Right renal pelvis (tissue), 4 donors: Measurements from ENCODE around the gene SETD2. TPM values are rescaled to one million over a fixed set of nuclear protein-coding genes. Genes with fewer than 3 reads are reported as not detected.
"Not testable (repeated sequence)": the region's sequence is repeated elsewhere in the genome, so short reads cannot be mapped to it uniquely, and the experiment has no call there.

Source experiments
- DNase-seq, 4 donors: peaks; one replicate each; pipeline ENCODE4 v3.0.0-alpha.2; 2013; ENCODE audit warnings: low read depth in 4 of 4, low spot score in 3 of 4, missing footprints in 1 of 4
- polyA plus RNA-seq, 4 donors: library from polyadenylated mRNA; unstranded; fragments of 120-200 nt; gene quantifications; one replicate each; pipeline ENCODE4 v1.2.1, GENCODE V29; 2013; ENCODE audit not compliant: insufficient read length in 4 of 4

The SETD2 gene
- polyA plus RNA-seq, 4 donors: 63.2 to 70.6 (median 69.1) TPM

DNA sequence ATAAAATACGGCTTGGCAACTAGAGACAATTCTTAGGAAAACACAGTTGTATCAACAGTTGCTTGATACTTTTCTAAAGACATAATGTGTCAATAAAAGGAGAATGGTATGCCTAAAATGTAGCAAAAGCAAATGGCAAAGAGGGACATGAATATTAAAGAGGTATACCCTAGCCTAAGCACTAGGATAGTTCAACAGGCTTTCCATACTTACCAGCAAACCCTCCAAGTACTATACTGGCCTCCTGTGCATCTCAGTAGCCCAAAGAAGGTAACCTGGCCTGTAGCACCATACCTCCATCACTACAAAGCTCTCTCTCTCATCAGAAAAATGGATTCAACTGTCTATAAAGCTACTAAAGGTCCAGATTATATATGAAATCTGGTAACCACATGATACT is 7.5 kb downstream of the SETD2 start:
- DNase-seq: no peak

GRCh38 chr3:47152578-47152977 is 11.3 kb downstream of the SETD2 start:
- DNase-seq: no peak

- DNase-seq: no peak
Measured at GRCh38 chr3:47151836-47152235, 12.1 kb downstream of the SETD2 start.

GRCh38 chr3:47149339-47149933 is 14.5 kb downstream of the SETD2 start:
- no peak for DNase-seq

- DNase-seq: no peak
Measured at GRCh38 chr3:47145272-47145671, 18.6 kb downstream of the SETD2 start.

GRCh38 chr3:47143068-47143467 is 20.8 kb downstream of the SETD2 start:
- DNase-seq: no peak

GRCh38 chr3:47142536-47142935 is 21.4 kb downstream of the SETD2 start:
- not testable (repeated sequence) for DNase-seq

GRCh38 chr3:47140973-47141461 is 22.9 kb downstream of the SETD2 start:
- DNase-seq: not testable (repeated sequence)

- not testable (repeated sequence) for DNase-seq
Measured at GRCh38 chr3:47140553-47140952, 23.4 kb downstream of the SETD2 start.

DNA sequence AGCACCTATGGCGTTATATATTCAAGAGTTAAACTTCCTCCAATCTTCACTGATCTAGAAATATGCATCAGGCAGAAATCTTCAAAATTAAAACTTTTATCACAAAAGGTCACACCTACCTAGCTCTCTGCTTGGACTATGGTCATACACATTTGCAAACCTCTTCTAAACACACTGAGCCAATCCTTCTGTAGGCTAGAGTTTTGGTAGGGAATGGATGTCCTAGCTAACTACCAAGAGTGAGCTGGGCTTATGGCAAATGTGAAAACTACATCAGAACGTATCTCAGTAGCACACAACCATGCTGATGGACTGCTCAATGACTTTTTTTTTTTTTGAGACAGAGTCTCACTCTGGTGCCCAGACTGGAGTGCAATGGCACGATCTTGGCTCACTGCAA is 29.6 kb downstream of the SETD2 start:
- DNase-seq: no peak

GRCh38 chr3:47133641-47134040 is 30.3 kb downstream of the SETD2 start:
- no peak for DNase-seq

GRCh38 chr3:47130557-47130956 is 33.4 kb downstream of the SETD2 start:
- DNase-seq: no peak

- DNase-seq: no peak
Measured at GRCh38 chr3:47128137-47128536, 35.8 kb downstream of the SETD2 start.

- no peak for DNase-seq
Measured at GRCh38 chr3:47123857-47124256, 40.1 kb downstream of the SETD2 start.

DNA sequence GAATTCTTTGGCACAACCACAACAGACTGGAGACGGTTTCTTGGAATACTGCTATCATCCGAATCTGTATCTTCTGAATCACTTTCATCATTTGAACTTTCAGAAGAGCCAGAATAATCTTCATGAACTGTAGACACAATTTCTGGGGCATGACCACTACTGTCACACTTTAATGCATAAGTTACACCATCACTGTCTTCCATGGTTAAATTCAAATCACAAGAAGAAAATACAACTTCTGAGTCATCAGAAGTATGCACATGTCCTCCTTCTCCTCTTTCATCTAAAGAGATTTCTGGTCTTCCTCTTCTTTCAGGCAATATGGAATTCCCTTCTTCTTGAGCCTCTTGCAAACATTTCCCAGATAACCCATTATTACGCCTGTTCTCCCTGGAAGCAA is 42.5 kb downstream of the SETD2 start:
- DNase-seq: no peak

DNA sequence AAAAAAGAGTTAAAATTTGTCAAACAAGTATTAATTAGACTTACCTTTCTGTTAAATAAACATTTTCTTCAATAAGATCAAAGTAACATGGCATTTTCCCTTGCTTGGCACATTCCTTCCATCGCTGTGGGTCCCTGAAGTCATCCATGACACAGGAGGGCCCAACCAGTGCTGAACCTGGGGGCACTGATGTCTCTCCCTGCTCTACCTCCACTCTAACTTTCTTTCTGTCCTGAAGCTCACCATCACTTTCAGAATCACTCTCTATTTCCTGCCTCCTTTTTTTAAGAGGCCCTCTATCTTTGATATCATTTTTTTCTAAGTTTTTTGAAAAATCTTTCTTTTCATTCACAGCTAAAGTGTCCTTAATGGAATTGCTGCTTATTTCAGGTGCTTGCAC is 43.8 kb downstream of the SETD2 start:
- DNase-seq: no peak

DNA sequence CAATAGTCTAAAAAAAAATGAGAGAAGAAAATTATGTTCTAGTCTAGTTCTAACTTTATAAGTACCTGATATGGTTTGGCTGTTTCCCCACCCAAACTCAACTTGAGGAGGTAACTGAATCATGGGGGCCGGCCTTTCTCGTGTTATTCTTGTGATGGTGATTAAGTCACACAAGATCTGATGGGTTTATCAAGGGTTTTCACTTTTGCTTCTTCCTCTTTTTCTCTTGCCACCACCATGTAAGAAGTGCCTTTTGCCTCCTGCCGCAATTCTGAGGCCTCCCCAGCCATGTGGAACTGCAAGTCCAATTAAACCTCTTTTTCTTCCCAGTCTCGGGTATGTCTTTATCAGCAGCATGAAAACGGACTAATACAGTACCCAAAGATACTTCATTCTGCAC is 44.5 kb downstream of the SETD2 start:
- DNase-seq: not testable (repeated sequence)

GRCh38 chr3:47117807-47118364 is 46.0 kb downstream of the SETD2 start:
- no peak for DNase-seq

GRCh38 chr3:47115524-47115923 is 48.4 kb downstream of the SETD2 start:
- not testable (repeated sequence) for DNase-seq

GRCh38 chr3:47113669-47114365 is 50.1 kb downstream of the SETD2 start:
- DNase-seq: no peak

- no peak for DNase-seq
Measured at GRCh38 chr3:47112997-47113396, 50.9 kb downstream of the SETD2 start.

GRCh38 chr3:47109393-47109792 is 54.5 kb downstream of the SETD2 start:
- no peak for DNase-seq
